GM12865 (cell line): ENCODE data around the gene CENPO.

Source experiments
- DNase-seq: peaks from one replicate; pipeline ENCODE4 v3.0.0; 2010; ENCODE audit warnings: low read depth
- H3K4me3 ChIP-seq: 2 replicates; pipeline ENCODE4 v1.5.1; 2011; ENCODE audit warnings: mild to moderate bottlenecking, low read depth, low read length, control low read depth
- TF ChIP-seq, protein P1 (sequence below): IDR thresholded peaks from 2 replicates; pipeline ENCODE4 v1.5.1; 2011; ENCODE audit warnings: low read length, control low read depth, low read depth, inconsistent platforms; ENCODE audit not compliant: insufficient read depth; ENCODE audit errors: missing control alignments

The CENPO gene

DNA sequence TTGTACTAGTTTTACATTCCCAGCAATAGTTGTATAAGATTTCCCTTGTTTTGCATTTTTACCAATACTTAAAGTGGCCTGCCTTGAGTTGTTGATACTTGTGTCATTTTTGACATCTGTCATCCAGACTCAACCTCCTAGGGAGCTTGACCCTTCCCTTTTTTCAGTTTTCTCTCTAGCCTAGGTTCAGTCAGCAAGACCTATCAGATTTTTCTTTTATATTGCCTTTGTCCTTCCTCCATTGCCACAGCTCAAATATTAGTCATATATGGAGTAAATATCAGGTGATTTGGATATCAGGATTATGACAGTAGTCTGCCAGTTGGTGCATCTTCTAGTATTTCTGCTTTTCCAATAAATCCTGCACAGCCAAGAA lies 13.4 kb downstream of the CENPO start:
- TF ChIP-seq, protein P1, sequence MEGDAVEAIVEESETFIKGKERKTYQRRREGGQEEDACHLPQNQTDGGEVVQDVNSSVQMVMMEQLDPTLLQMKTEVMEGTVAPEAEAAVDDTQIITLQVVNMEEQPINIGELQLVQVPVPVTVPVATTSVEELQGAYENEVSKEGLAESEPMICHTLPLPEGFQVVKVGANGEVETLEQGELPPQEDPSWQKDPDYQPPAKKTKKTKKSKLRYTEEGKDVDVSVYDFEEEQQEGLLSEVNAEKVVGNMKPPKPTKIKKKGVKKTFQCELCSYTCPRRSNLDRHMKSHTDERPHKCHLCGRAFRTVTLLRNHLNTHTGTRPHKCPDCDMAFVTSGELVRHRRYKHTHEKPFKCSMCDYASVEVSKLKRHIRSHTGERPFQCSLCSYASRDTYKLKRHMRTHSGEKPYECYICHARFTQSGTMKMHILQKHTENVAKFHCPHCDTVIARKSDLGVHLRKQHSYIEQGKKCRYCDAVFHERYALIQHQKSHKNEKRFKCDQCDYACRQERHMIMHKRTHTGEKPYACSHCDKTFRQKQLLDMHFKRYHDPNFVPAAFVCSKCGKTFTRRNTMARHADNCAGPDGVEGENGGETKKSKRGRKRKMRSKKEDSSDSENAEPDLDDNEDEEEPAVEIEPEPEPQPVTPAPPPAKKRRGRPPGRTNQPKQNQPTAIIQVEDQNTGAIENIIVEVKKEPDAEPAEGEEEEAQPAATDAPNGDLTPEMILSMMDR = no peak
- no peak overlapping the region for H3K4me3 ChIP-seq
- DNase-seq = no peak

GRCh38 chr2:24809316-24810007 lies 16.2 kb downstream of the CENPO start:
- H3K4me3 ChIP-seq = no peak overlapping the region
- DNase-seq = no peak
- TF ChIP-seq, protein P1 = no peak

GRCh38 chr2:24813691-24814137 lies 20.5 kb downstream of the CENPO start:
- TF ChIP-seq, protein P1 = no peak
- DNase-seq = no peak
- H3K4me3 ChIP-seq = no peak overlapping the region

DNA sequence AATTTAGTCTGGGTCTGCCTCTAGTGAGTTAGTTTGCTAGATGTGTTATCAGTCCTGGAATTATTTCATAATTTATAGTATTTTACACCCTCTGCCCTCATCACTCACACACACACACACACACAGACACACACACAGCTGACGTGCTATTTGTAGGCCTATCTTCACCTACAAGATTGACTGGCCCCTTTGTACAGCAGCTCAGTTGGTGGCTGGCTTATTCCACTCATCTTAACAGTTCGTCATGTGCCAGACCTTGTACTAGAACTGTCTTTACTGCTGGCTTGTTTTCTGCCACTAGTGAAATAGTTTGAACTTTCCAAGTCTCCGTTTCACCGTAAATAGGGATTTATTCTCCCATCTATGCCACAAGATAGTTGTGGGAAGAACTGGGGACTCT lies 21.3 kb downstream of the CENPO start:
- DNase-seq = no peak
- no peak overlapping the region for H3K4me3 ChIP-seq
- TF ChIP-seq, protein P1 = no peak

DNA sequence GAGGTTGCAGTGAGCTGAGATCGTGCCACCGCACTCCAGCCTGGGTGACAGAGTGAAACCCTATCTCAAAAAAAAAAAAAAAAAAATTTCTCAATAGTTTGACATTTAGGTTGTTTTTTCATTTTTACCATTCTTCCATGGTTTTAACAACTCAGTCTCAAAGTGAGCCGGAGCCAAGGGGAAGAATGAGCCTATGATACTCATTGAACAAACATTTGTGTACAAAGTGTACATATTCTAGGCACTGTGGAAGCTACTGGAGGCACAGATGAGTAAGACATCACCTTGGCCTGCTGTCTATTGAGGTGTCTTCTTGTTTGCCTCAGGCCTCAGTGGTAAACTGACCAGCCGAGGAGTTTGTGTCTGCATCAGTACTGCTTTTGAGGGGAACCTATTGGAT lies 21.9 kb downstream of the CENPO start:
- TF ChIP-seq, protein P1 = no peak
- DNase-seq = no peak

DNA sequence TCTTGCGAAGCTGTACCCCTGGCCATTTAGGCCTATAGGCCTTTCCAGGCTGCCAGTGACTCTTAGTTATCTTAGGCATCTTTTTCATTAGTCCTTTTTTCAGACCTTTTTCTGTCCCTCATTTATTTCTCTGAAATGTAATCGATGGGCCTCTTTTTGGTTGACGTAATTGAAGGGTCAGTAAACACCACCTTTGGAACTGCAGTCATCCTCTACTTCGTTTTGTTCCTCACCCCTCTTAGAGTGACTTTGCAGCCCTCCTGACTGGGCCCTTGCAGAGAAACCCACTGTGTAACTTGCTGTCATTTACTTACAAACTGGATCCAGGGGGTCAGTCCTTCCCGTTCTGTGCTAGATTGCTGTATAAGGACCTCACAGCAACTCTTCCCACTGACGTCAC lies 23.2 kb downstream of the CENPO start:
- no peak overlapping the region for H3K4me3 ChIP-seq
- TF ChIP-seq, protein P1 = no peak
- DNase-seq = no peak

More for the DNA sequence above, 21.9 kb downstream of the CENPO start:
- no peak overlapping the region for H3K4me3 ChIP-seq

- DNase-seq = no peak
- TF ChIP-seq, protein P1 = no peak
- no peak overlapping the region for H3K4me3 ChIP-seq
These were observed 23.7 kb downstream of the CENPO start for GRCh38 chr2:24816884-24817283.
